OCI-LY7 (cell line): ENCODE measurements around the gene CSTF2. TPM values are rescaled to one million over a fixed set of nuclear protein-coding genes. Genes with fewer than 3 reads are reported as not detected.

Source experiments
- BruUV-seq: library from RNA; stranded (reverse); fragments of 400-500 nt; replicated peaks from 2 replicates; lab custom pipeline; 2021; lab: Mats Ljungman, UMichigan
- CTCF ChIA-PET: fragments of 300-600 bp; sonication (Branson Sonifier 250); formaldehyde crosslinking; loops from one replicate; lab custom pipeline; 2022; ENCODE audit warnings: antibody characterized with exemption; ENCODE audit not compliant: unreplicated experiment; lab: Charles Lee
- POLR2A ChIA-PET: fragments of 300-600 bp; sonication (Branson Sonifier 250); formaldehyde crosslinking; loops from one replicate; lab custom pipeline; 2022; ENCODE audit warnings: antibody characterized with exemption; lab: Charles Lee
- DNase-seq: peaks from one replicate; pipeline ENCODE4 v3.0.0-alpha.2; 2015; ENCODE audit warnings: low spot score
- H2AFZ ChIP-seq: fragments of 200-600 bp; sonication (generic), shearing (Covaris generic); 2 replicates; pipeline ENCODE4 v1.6.1; 2014; ENCODE audit warnings: mild to moderate bottlenecking, antibody characterized with exemption, low read length, moderate library complexity
- H3K27ac ChIP-seq: fragments of 200-600 bp; sonication (generic); 2 replicates; pipeline ENCODE4 v1.5.1; 2014; ENCODE audit warnings: mixed run types, low read depth, mild to moderate bottlenecking, moderate library complexity, low read length, inconsistent platforms; ENCODE audit not compliant: poor library complexity, severe bottlenecking
- H3K36me3 ChIP-seq: fragments of 200-600 bp; sonication (generic); 2 replicates; pipeline ENCODE4 v1.6.1; 2014; ENCODE audit warnings: mild to moderate bottlenecking, antibody characterized with exemption, low read length, moderate library complexity, mixed read lengths; ENCODE audit not compliant: insufficient read depth
- H3K4me1 ChIP-seq: fragments of 200-600 bp; sonication (generic); 2 replicates; pipeline ENCODE4 v1.5.1; 2014; ENCODE audit warnings: mild to moderate bottlenecking, low read length; ENCODE audit not compliant: insufficient read depth, poor library complexity, severe bottlenecking
- H3K4me2 ChIP-seq: fragments of 200-600 bp; sonication (generic); 2 replicates; pipeline ENCODE4 v1.6.1; 2014; ENCODE audit warnings: mild to moderate bottlenecking, low read length
- H3K4me3 ChIP-seq: fragments of 200-600 bp; sonication (generic); 2 replicates; pipeline ENCODE4 v1.5.1; 2014; ENCODE audit warnings: mild to moderate bottlenecking, low read depth, low read length; ENCODE audit not compliant: poor library complexity, severe bottlenecking
- H3K79me2 ChIP-seq: fragments of 200-600 bp; sonication (generic); 2 replicates; pipeline ENCODE4 v1.6.1; 2016; ENCODE audit warnings: low read depth, mild to moderate bottlenecking, low read length, moderate library complexity, mixed read lengths; ENCODE audit not compliant: insufficient read depth
- H3K9me2 ChIP-seq: fragments of 200-600 bp; sonication (generic); 2 replicates; pipeline ENCODE4 v1.6.1; 2016; ENCODE audit warnings: mild to moderate bottlenecking, low read length, mixed read lengths; ENCODE audit not compliant: insufficient read depth
- H3K9me3 ChIP-seq: fragments of 200-600 bp; sonication (generic); 2 replicates; pipeline ENCODE4 v1.6.1; 2014; ENCODE audit warnings: mild to moderate bottlenecking, mixed run types, low read length, mixed read lengths
- H4K20me1 ChIP-seq: fragments of 200-600 bp; sonication (generic); 2 replicates; pipeline ENCODE4 v1.6.1; 2014; ENCODE audit warnings: mild to moderate bottlenecking, antibody characterized with exemption, low read length, moderate library complexity, mixed read lengths; ENCODE audit not compliant: insufficient read depth
- CTCF ChIP-seq: fragments of 200-600 bp; sonication (generic); conservative IDR thresholded peaks from 2 replicates; pipeline ENCODE4 v1.5.1; 2014; ENCODE audit warnings: mild to moderate bottlenecking, antibody characterized with exemption, low read length, moderate library complexity, mixed read lengths
- EZH2phosphoT487 ChIP-seq: fragments of 200-600 bp; sonication (generic); IDR thresholded peaks from 2 replicates; pipeline ENCODE4 v1.6.1; 2018; ENCODE audit warnings: low read depth, borderline replicate concordance, mild to moderate bottlenecking, mixed run types, antibody characterized with exemption, low read length, moderate library complexity, mixed read lengths
- intact Hi-C: fragments of 100-400 bp; cut with micrococcal nuclease; formaldehyde crosslinking; loops from one replicate; pipeline ENCODE4 v1.10.0; 2022; ENCODE audit not compliant: unreplicated experiment
- total RNA-seq, 2 experiments: library from RNA; depleted of rRNA in 1 of 2; stranded (reverse); fragments of >200 nt in 1 of 2; shearing (Covaris generic) in 1 of 2; gene quantifications; 2 replicates each; pipeline ENCODE4 v1.2.3, GENCODE V29; 2014 to 2022

Gene CSTF2
- total RNA-seq, 2 experiments from 2014 or later: 26.5 to 32.6 TPM

DNA sequence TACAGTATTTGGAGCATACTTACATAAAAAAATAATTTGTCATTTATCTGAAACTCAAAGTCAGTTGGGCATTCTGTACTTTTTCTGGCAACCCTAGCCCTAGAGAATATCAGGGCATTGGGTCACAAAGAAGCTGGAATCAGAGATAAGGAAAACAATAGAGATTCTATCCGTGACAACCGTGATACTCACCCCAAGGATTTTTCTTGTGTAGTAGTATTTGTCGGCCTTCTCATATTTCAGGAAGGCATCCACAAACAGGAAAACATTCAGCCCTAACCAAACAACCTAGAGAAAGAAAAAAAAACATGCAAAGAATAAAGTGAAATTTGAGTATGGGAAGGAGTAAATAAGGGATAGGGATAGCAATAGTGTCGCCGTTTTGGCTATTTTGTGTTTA, 50.3 kb downstream of the CSTF2 start:
- ChIA-PET POLR2A (interaction anchor here (0.6 kb wide), 1 partner anchor 16 kb away, joined by 3 read pairs; no protein-coding TSS in a partner anchor), CTCF (no interaction called here)
- intact Hi-C loops: no loop called here
- Histone ChIP-seq H3K9me3 (no peaks in the 10 kb centered on the region), H2AFZ (no peak overlapping the region), H3K4me1 (no peaks in the 10 kb centered on the region), H3K27ac (no peak overlapping the region), H3K4me3 (no peak overlapping the region), H3K9me2 (no peaks in the 10 kb centered on the region), H4K20me1 (no peaks in the 10 kb centered on the region), H3K4me2 (no peak overlapping the region), H3K79me2 (no peaks in the 10 kb centered on the region), H3K36me3 (no peaks in the 10 kb centered on the region)
- BruUV-seq: no TSS peak
- TF ChIP-seq CTCF (no peak), EZH2phosphoT487 (no peak)
- no peak for DNase-seq

DNA sequence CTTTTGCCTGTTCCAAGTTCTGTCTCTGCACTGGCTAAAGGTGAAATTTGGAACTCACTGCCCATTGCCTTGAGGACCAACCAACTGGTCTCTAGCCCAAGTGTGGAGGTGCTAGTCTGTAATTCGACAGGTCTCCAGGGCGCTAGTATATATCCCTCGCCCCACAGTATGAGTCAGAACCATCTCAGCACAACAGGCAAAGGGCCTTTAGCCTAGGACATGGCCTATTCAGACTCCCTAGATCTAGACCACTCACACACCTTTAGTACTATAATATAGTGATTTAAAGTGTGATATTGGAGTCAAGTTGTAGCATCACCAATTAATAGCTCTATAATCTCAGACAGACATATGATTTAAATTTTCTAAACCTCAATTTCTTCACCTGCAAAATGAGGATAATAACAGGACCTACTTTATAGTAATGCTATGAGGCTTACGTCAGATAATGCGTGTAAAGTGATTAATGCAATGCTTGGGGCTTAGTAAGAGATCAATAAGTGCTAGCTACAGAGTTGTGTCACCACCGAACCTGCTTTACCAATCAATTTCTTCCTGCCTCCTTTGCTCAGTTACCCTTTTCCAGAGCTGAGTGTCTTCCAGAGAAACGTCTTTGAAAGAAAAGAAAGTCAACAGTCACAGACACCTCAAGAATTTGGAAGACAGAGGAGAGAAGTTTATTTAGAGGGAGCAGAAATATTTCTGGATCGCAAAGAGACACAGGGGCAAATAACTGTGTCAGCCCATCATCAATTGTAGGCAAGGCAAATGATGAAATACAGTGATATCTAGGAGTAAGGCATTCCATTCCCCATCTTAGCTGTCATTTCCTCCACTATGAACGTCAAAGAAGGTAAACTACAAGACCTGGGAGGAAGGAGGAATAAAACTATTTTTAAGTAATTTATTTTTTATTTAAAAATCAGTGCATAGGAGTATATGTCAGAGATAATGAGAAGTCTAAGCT, 51.7 kb downstream of the CSTF2 start:
- no peak for DNase-seq
- no peaks in the 10 kb centered on the region for H3K9me3 ChIP-seq
- ChIA-PET CTCF (no interaction called here), POLR2A (interaction anchor here (0.7 kb wide), 1 partner anchor 281 kb away, joined by 3 read pairs; no protein-coding TSS in a partner anchor)
- no peaks in the 10 kb centered on the region for H4K20me1 ChIP-seq
- no peak overlapping the region for H3K27ac ChIP-seq
- BruUV-seq: no TSS peak
- no peaks in the 10 kb centered on the region for H3K4me1 ChIP-seq
- H3K4me2 ChIP-seq: no peak overlapping the region
- no peaks in the 10 kb centered on the region for H3K79me2 ChIP-seq
- H2AFZ ChIP-seq: no peak overlapping the region
- no peak overlapping the region for H3K4me3 ChIP-seq
- no peaks in the 10 kb centered on the region for H3K9me2 ChIP-seq
- H3K36me3 ChIP-seq: no peaks in the 10 kb centered on the region
- no peak for TF ChIP-seq EZH2phosphoT487
- no peak for TF ChIP-seq CTCF
- intact Hi-C loops: no loop called here

- BruUV-seq: no TSS peak
- Histone ChIP-seq H3K27ac (no peak within 1 kb of the TSS), H4K20me1 (no peaks in the 10 kb centered on the region), H3K9me3 (no peaks in the 10 kb centered on the region), H3K79me2 (no peaks in the 10 kb centered on the region), H3K4me2 (no peak within 1 kb of the TSS), H3K9me2 (no peaks in the 10 kb centered on the region), H3K36me3 (no peaks in the 10 kb centered on the region), H3K4me1 (no peaks in the 10 kb centered on the region), H2AFZ (no peak within 1 kb of the TSS), H3K4me3 (no peak within 1 kb of the TSS)
- TF ChIP-seq EZH2phosphoT487 (no peak), CTCF (no peak)
- no peak for DNase-seq
- POLR2A ChIA-PET: no interaction called here
- intact Hi-C loops: no loop called here
- CTCF ChIA-PET: interaction anchor here (0.9 kb wide), 1 partner anchor 54 kb away, joined by 3 read pairs; the partner anchor contains the start of gene XKRX
Observed at GRCh38 chrX:100874325-100874724, 54.1 kb downstream of the CSTF2 start, which contains the start of gene NOX1. TSS of gene NOX1 (minus strand) at chrX:100874359. CDS start at chrX:100874139, 220 bp downstream.
